Measurements from ENCODE around the gene TM9SF1. TPM values are rescaled to one million over a fixed set of nuclear protein-coding genes. Genes with fewer than 3 reads are reported as not detected.
"Not testable (repeated sequence)": the region's sequence is repeated elsewhere in the genome, so short reads cannot be mapped to it uniquely, and the experiment has no call there.

Gene TM9SF1
- total RNA-seq, 1 donor from 2014 or later: 37.3 TPM

- no peak overlapping the region for H3K27ac ChIP-seq
- H3K4me3 ChIP-seq: no peak overlapping the region
- no peaks in the 10 kb centered on the region for H3K27me3 ChIP-seq
- TF ChIP-seq POLR2A (IDR thresholded peaks at IDR 0.05) (no peak), POLR2AphosphoS5 (IDR thresholded peaks at IDR 0.05; ENCODE audit: insufficient read depth in 1 of 2, low read depth in 1 of 2) (no peak), CTCF (IDR thresholded peaks at IDR 0.05) (no peak)
- DNase-seq (ENCODE audit: extremely low spot score in 2 of 2): no peak
- intact Hi-C loops (cut with DNase I): no loop called here
- H3K36me3 ChIP-seq: peaks cover 4 to 21% of the 10 kb centered on the region in 2 donors
- H3K9me3 ChIP-seq: no peaks in the 10 kb centered on the region
- H3K4me1 ChIP-seq: peaks cover 44% of the 10 kb centered on the region
Observed at GRCh38 chr14:24211311-24211710, 16.1 kb upstream of the TM9SF1 start.

- no peaks in the 10 kb centered on the region for H3K27me3 ChIP-seq
- TF ChIP-seq POLR2AphosphoS5 (IDR thresholded peaks at IDR 0.05; ENCODE audit: insufficient read depth in 1 of 2, low read depth in 1 of 2) (no peak), POLR2A (IDR thresholded peaks at IDR 0.05) (no peak)
- H3K4me1 ChIP-seq: peaks cover 20% of the 10 kb centered on the region
- H3K36me3 ChIP-seq: peaks cover 4 to 26% of the 10 kb centered on the region in 2 donors
- no peak overlapping the region for H3K27ac ChIP-seq
- intact Hi-C loops (cut with DNase I): no loop called here
- no peaks in the 10 kb centered on the region for H3K9me3 ChIP-seq
- DNase-seq (ENCODE audit: extremely low spot score in 2 of 2): no peak
- no peak overlapping the region for H3K4me3 ChIP-seq
Observed at GRCh38 chr14:24207625-24208024, 12.4 kb upstream of the TM9SF1 start.

- H3K27ac ChIP-seq: no peak overlapping the region
- intact Hi-C loops (cut with DNase I): no loop called here
- H3K27me3 ChIP-seq: no peaks in the 10 kb centered on the region
- TF ChIP-seq POLR2A (IDR thresholded peaks at IDR 0.05) (no peak), POLR2AphosphoS5 (IDR thresholded peaks at IDR 0.05; ENCODE audit: insufficient read depth in 1 of 2, low read depth in 1 of 2) (no peak), CTCF (IDR thresholded peaks at IDR 0.05) (no peak)
- DNase-seq (ENCODE audit: extremely low spot score in 2 of 2): no peak
- peaks cover 4 to 26% of the 10 kb centered on the region in 2 donors for H3K36me3 ChIP-seq
- no peaks in the 10 kb centered on the region for H3K9me3 ChIP-seq
- no peak overlapping the region for H3K4me3 ChIP-seq
- peaks cover 17% of the 10 kb centered on the region for H3K4me1 ChIP-seq
Observed at GRCh38 chr14:24207104-24207551, 11.9 kb upstream of the TM9SF1 start.

- H3K36me3 ChIP-seq: peaks cover 4 to 28% of the 10 kb centered on the region in 2 donors
- no peak overlapping the region for H3K4me3 ChIP-seq
- H3K27ac ChIP-seq: no peak overlapping the region
- H3K27me3 ChIP-seq: no peaks in the 10 kb centered on the region
- H3K4me1 ChIP-seq: peaks cover 10% of the 10 kb centered on the region
- TF ChIP-seq CTCF (IDR thresholded peaks at IDR 0.05): no peak
- no peak for TF ChIP-seq POLR2AphosphoS5 (IDR thresholded peaks at IDR 0.05; ENCODE audit: insufficient read depth in 1 of 2, low read depth in 1 of 2)
- TF ChIP-seq POLR2A (IDR thresholded peaks at IDR 0.05): no peak
- DNase-seq (ENCODE audit: extremely low spot score in 2 of 2): no peak
- intact Hi-C loops (cut with DNase I): no loop called here
- no peaks in the 10 kb centered on the region for H3K9me3 ChIP-seq
Observed at GRCh38 chr14:24206260-24207103, 11.2 kb upstream of the TM9SF1 start.

- no peak for DNase-seq (ENCODE audit: extremely low spot score in 2 of 2)
- Histone ChIP-seq H3K4me1 (no peaks in the 10 kb centered on the region), H3K27me3 (no peaks in the 10 kb centered on the region), H3K36me3 (peaks cover 4 to 18% of the 10 kb centered on the region in 2 donors), H3K9me3 (no peaks in the 10 kb centered on the region), H3K4me3 (no peak overlapping the region), H3K27ac (no peak overlapping the region)
- intact Hi-C loops (cut with DNase I): no loop called here
- TF ChIP-seq POLR2AphosphoS5 (IDR thresholded peaks at IDR 0.05; ENCODE audit: insufficient read depth in 1 of 2, low read depth in 1 of 2) (no peak), CTCF (IDR thresholded peaks at IDR 0.05) (no peak), POLR2A (IDR thresholded peaks at IDR 0.05) (no peak)
Observed at GRCh38 chr14:24204163-24205146, 9.2 kb upstream of the TM9SF1 start.

- H3K4me3 ChIP-seq; intact Hi-C loops (cut with DNase I); H3K27me3 ChIP-seq; H3K4me1 ChIP-seq; DNase-seq (ENCODE audit: extremely low spot score in 2 of 2); H3K27ac ChIP-seq; H3K9me3 ChIP-seq: not testable (repeated sequence)
- peaks cover 0 to 14% of the 10 kb centered on the region in 2 donors for H3K36me3 ChIP-seq
Observed at GRCh38 chr14:24203249-24203886, 8.1 kb upstream of the TM9SF1 start.

- H3K9me3 ChIP-seq; DNase-seq (ENCODE audit: extremely low spot score in 2 of 2); H3K4me1 ChIP-seq; H3K27me3 ChIP-seq; H3K4me3 ChIP-seq; intact Hi-C loops (cut with DNase I); H3K27ac ChIP-seq: not testable (repeated sequence)
- peaks cover 0 to 14% of the 10 kb centered on the region in 2 donors for H3K36me3 ChIP-seq
Observed at GRCh38 chr14:24202538-24202937, 7.3 kb upstream of the TM9SF1 start.
